A673 (cell line): ENCODE data around the gene ZNFX1. TPM values are rescaled to one million over a fixed set of nuclear protein-coding genes. Genes with fewer than 3 reads are reported as not detected.
"Not testable (repeated sequence)": the region's sequence is repeated elsewhere in the genome, so short reads cannot be mapped to it uniquely, and the experiment has no call there.

Experiments used
- BruUV-seq: library from RNA; stranded (reverse); fragments of 400-500 nt; replicated peaks from 2 replicates; lab custom pipeline; 2021; lab: Mats Ljungman, UMichigan
- CTCF ChIA-PET: fragments of 300-600 bp; sonication (Branson Sonifier 250); formaldehyde crosslinking; loops from one replicate; lab custom pipeline; 2022; ENCODE audit warnings: antibody characterized with exemption; lab: Charles Lee
- POLR2A ChIA-PET: fragments of 300-600 bp; sonication (Branson Sonifier 250); formaldehyde crosslinking; loops from one replicate; lab custom pipeline; 2022; ENCODE audit warnings: antibody characterized with exemption; ENCODE audit not compliant: low non-redundant PET; lab: Charles Lee
- DNase-seq: peaks from one replicate; pipeline ENCODE4 v3.0.0-alpha.2; 2015; ENCODE audit warnings: low spot score
- H3K27ac ChIP-seq: fragments of 200-600 bp; sonication (generic); 2 replicates; pipeline ENCODE4 v1.5.1; 2016; ENCODE audit warnings: mixed run types, low read depth, mild to moderate bottlenecking, mixed read lengths, antibody characterized with exemption, low read length; ENCODE audit not compliant: poor library complexity, severe bottlenecking
- H3K27me3 ChIP-seq: fragments of 200-600 bp; sonication (generic); replicated peaks from 2 replicates; pipeline ENCODE4 v1.6.1; 2017; ENCODE audit warnings: mixed run types, low read depth, mild to moderate bottlenecking, mixed read lengths, antibody characterized with exemption, low read length; ENCODE audit not compliant: insufficient read depth, poor library complexity
- H3K36me3 ChIP-seq: fragments of 200-600 bp; sonication (generic); 2 replicates; pipeline ENCODE4 v1.6.1; 2016; ENCODE audit warnings: mixed run types, mild to moderate bottlenecking, mixed read lengths, antibody characterized with exemption, low read length; ENCODE audit not compliant: insufficient read depth, poor library complexity, severe bottlenecking
- H3K4me1 ChIP-seq: fragments of 200-600 bp; sonication (generic); 2 replicates; pipeline ENCODE4 v1.6.1; 2017; ENCODE audit warnings: mixed run types, mild to moderate bottlenecking, mixed read lengths, antibody characterized with exemption, low read length; ENCODE audit not compliant: insufficient read depth, poor library complexity, severe bottlenecking
- H3K4me3 ChIP-seq: fragments of 200-600 bp; sonication (generic); 2 replicates; pipeline ENCODE4 v1.5.1; 2016; ENCODE audit warnings: low read depth, mixed run types, mild to moderate bottlenecking, mixed read lengths, low read length; ENCODE audit not compliant: poor library complexity, severe bottlenecking
- H3K9me3 ChIP-seq: fragments of 200-600 bp; sonication (generic); 2 replicates; pipeline ENCODE4 v1.6.1; 2016; ENCODE audit warnings: mixed run types, low read depth, mild to moderate bottlenecking, mixed read lengths, antibody characterized with exemption, low read length; ENCODE audit not compliant: poor library complexity, severe bottlenecking
- CTCF ChIP-seq: fragments of 300-800, 200-600 bp; sonication (generic); conservative IDR thresholded peaks from 2 replicates; pipeline ENCODE4 v1.5.1; 2017; ENCODE audit warnings: low read depth, mild to moderate bottlenecking, antibody characterized with exemption, low read length, moderate library complexity, mixed read lengths
- EZH2 ChIP-seq: fragments of 200-600 bp; sonication (generic); IDR thresholded peaks from 2 replicates; pipeline ENCODE4 v1.6.1; 2017; ENCODE audit warnings: borderline replicate concordance, low read depth, mild to moderate bottlenecking, mixed read lengths, antibody characterized with exemption, low read length; ENCODE audit not compliant: poor library complexity, severe bottlenecking
- intact Hi-C: fragments of 100-400 bp; cut with micrococcal nuclease; formaldehyde crosslinking; loops from one replicate; pipeline ENCODE4 v1.10.0; 2022; ENCODE audit not compliant: unreplicated experiment
- total RNA-seq: library from RNA; stranded (reverse); gene quantifications from 2 replicates; pipeline ENCODE4 v1.2.3, GENCODE V29; 2021

Gene ZNFX1
- total RNA-seq, 1 experiment from 2014 or later = 19.0 TPM

GRCh38 chr20:49315580-49315979 lies 37.7 kb upstream of the ZNFX1 start:
- no peaks in the 10 kb centered on the region for H3K36me3 ChIP-seq
- H3K27me3 ChIP-seq = peaks cover 64% of the 10 kb centered on the region
- H3K4me1 ChIP-seq = peaks cover 13% of the 10 kb centered on the region
- POLR2A ChIA-PET = no interaction called here
- DNase-seq = no peak
- intact Hi-C loops = no loop called here
- no peaks in the 10 kb centered on the region for H3K9me3 ChIP-seq
- CTCF ChIA-PET = no interaction called here
- TF ChIP-seq CTCF (no peak), EZH2 (no peak)
- H3K27ac ChIP-seq = no peak overlapping the region
- H3K4me3 ChIP-seq = no peak overlapping the region
- BruUV-seq = no TSS peak

GRCh38 chr20:49314052-49314451 lies 36.2 kb upstream of the ZNFX1 start:
- BruUV-seq, POLR2A ChIA-PET, DNase-seq, intact Hi-C loops, H3K9me3 ChIP-seq, H3K4me3 ChIP-seq, H3K36me3 ChIP-seq, CTCF ChIA-PET, H3K27ac ChIP-seq: not testable (repeated sequence)
- peaks cover 49% of the 10 kb centered on the region for H3K27me3 ChIP-seq
- peaks cover 11% of the 10 kb centered on the region for H3K4me1 ChIP-seq

GRCh38 chr20:49313283-49313682 lies 35.4 kb upstream of the ZNFX1 start:
- peaks cover 3% of the 10 kb centered on the region for H3K4me1 ChIP-seq
- CTCF ChIA-PET = no interaction called here

More at GRCh38 chr20:49313283-49313682, 35.4 kb upstream of the ZNFX1 start:
- Histone ChIP-seq H3K27me3 (peaks cover 41% of the 10 kb centered on the region), H3K27ac (no peak overlapping the region), H3K4me3 (no peak overlapping the region), H3K9me3 (no peaks in the 10 kb centered on the region), H3K36me3 (no peaks in the 10 kb centered on the region)
- TF ChIP-seq CTCF = no peak
- no peak for TF ChIP-seq EZH2
- DNase-seq = no peak
- intact Hi-C loops = no loop called here
- POLR2A ChIA-PET = no interaction called here
- BruUV-seq = no TSS peak
